Measurements from ENCODE around the gene UCKL1.
"Not testable (repeated sequence)": the region's sequence is repeated elsewhere in the genome, so short reads cannot be mapped to it uniquely, and the experiment has no call there.

Gene UCKL1

GRCh38 chr20:63917811-63918210, 38.4 kb downstream of the UCKL1 start:
- DNase-seq (ENCODE audit: low read depth), result no peak

- not testable (repeated sequence) for DNase-seq (ENCODE audit: low read depth)
Observed at GRCh38 chr20:63916371-63916939, 39.8 kb downstream of the UCKL1 start.

- DNase-seq (ENCODE audit: low read depth), result no peak
Observed at GRCh38 chr20:63915471-63915870, 40.7 kb downstream of the UCKL1 start.

GRCh38 chr20:63913768-63914167, 42.4 kb downstream of the UCKL1 start:
- DNase-seq (ENCODE audit: low read depth), result no peak

- DNase-seq (ENCODE audit: low read depth), result no peak
Observed at GRCh38 chr20:63911176-63911575, 45.0 kb downstream of the UCKL1 start.

GRCh38 chr20:63908008-63908682, 48.1 kb downstream of the UCKL1 start:
- no peak for DNase-seq (ENCODE audit: low read depth)

GRCh38 chr20:63903796-63904561, 52.2 kb downstream of the UCKL1 start:
- no peak for DNase-seq (ENCODE audit: low read depth)

- no peak for DNase-seq (ENCODE audit: low read depth)
Observed at GRCh38 chr20:63900413-63900812, 55.8 kb downstream of the UCKL1 start.

GRCh38 chr20:63898882-63899558, 57.2 kb downstream of the UCKL1 start:
- no peak for DNase-seq (ENCODE audit: low read depth)

GRCh38 chr20:63897978-63898561, 58.1 kb downstream of the UCKL1 start:
- no peak for DNase-seq (ENCODE audit: low read depth)

- DNase-seq (ENCODE audit: low read depth), result no peak
Observed at GRCh38 chr20:63896264-63897105, 59.7 kb downstream of the UCKL1 start.

- DNase-seq (ENCODE audit: low read depth), result no peak
Observed at GRCh38 chr20:63895952-63896263, 60.3 kb downstream of the UCKL1 start.

- no peak for DNase-seq (ENCODE audit: low read depth)
Observed at GRCh38 chr20:63895202-63895951, 60.8 kb downstream of the UCKL1 start.

- DNase-seq (ENCODE audit: low read depth), result peak; percentile 38
Observed at GRCh38 chr20:63894358-63895201, 61.6 kb downstream of the UCKL1 start, which contains the start of gene DNAJC5. Gene DNAJC5 (plus strand): TSS chr20:63895126. CDS start chr20:63928346, 33,220 bp downstream.

GRCh38 chr20:63893999-63894357, 62.2 kb downstream of the UCKL1 start:
- DNase-seq (ENCODE audit: low read depth), result no peak

- no peak for DNase-seq (ENCODE audit: low read depth)
Observed at GRCh38 chr20:63892402-63892801, 63.8 kb downstream of the UCKL1 start.

GRCh38 chr20:63891061-63892002, 64.9 kb downstream of the UCKL1 start:
- no peak for DNase-seq (ENCODE audit: low read depth)

- DNase-seq (ENCODE audit: low read depth), result no peak
Observed at GRCh38 chr20:63890616-63891015, 65.6 kb downstream of the UCKL1 start.

GRCh38 chr20:63890201-63890576, 66.0 kb downstream of the UCKL1 start:
- no peak for DNase-seq (ENCODE audit: low read depth)

Data from GM04503 (cell line).